Naive thymus-derived CD8-positive, alpha-beta T cell (primary cell): Measurements from ENCODE around the gene E2F1. TPM values are rescaled to one million over a fixed set of nuclear protein-coding genes. Genes with fewer than 3 reads are reported as not detected.

ENCODE experiments used
- ATAC-seq, 2 donors: fragments of 150-1000 bp; cut with Tn5 transposase in 1 of 2; sonication (Bioruptor Pico), chemical (Tn5 transposase) in 1 of 2; 1 replicate in 1 of 2; 2 replicates in 1 of 2; pipeline ENCODE4 v1.10.0; 2021; ENCODE audit warnings: mild to moderate bottlenecking in 2 of 2, moderate library complexity in 2 of 2
- POLR2A ChIA-PET: fragments of 350-600 bp; sonication (Branson Sonifier 250); formaldehyde crosslinking; loops from one replicate; lab custom pipeline; 2021; ENCODE audit warnings: antibody characterized with exemption; lab: Charles Lee
- DNase-seq, 10 donors: peaks; one replicate each; pipeline versions ENCODE4 v3.0.0 to v3.0.0-alpha.2; 2020 to 2022
- H3K27ac Mint-ChIP-seq, 10 donors: one replicate each; pipeline ENCODE4 v1.8.0; 2020 to 2022; ENCODE audit warnings: mild to moderate bottlenecking in 10 of 10, mixed read lengths in 10 of 10, moderate library complexity in 4 of 10, inconsistent platforms in 1 of 10
- H3K27me3 Mint-ChIP-seq, 5 donors: one replicate each; pipeline ENCODE4 v1.8.0; 2021 to 2022; ENCODE audit warnings: mixed read lengths in 5 of 5
- H3K36me3 Mint-ChIP-seq, 3 donors: one replicate each; pipeline ENCODE4 v1.8.0; 2020 to 2022; ENCODE audit warnings: mixed read lengths in 3 of 3, mild to moderate bottlenecking in 2 of 3, inconsistent platforms in 1 of 3
- H3K4me1 Mint-ChIP-seq, 4 donors: one replicate each; pipeline ENCODE4 v1.8.0; 2021 to 2022; ENCODE audit warnings: mixed read lengths in 4 of 4
- H3K4me3 Mint-ChIP-seq, 10 donors: one replicate each; pipeline ENCODE4 v1.8.0; 2020 to 2022; ENCODE audit warnings: mild to moderate bottlenecking in 10 of 10, mixed read lengths in 10 of 10, moderate library complexity in 6 of 10, inconsistent platforms in 1 of 10
- H3K9me3 Mint-ChIP-seq, 9 donors: one replicate each; pipeline ENCODE4 v1.8.0; 2020 to 2022; ENCODE audit warnings: mixed read lengths in 9 of 9, mild to moderate bottlenecking in 3 of 9, inconsistent platforms in 1 of 9, moderate library complexity in 1 of 9
- polyA plus RNA-seq, 3 donors: library from polyadenylated mRNA; unstranded; fragments of 300-500 nt; fragmentation: Illumina TruSeq; gene quantifications; one replicate each; pipeline ENCODE4 v1.2.3, GENCODE V29; 2021
- total RNA-seq, 8 experiments: library from RNA in 2 of 8; stranded (reverse) in 2 of 8; gene quantifications; one replicate each; pipeline ENCODE4 v1.2.3 and lab custom pipeline; 2021 to 2026

E2F1 gene
- total and polyA plus RNA-seq, 5 experiments from 2014 or later = 0.19 to 1.4 (median 0.49) TPM

DNA sequence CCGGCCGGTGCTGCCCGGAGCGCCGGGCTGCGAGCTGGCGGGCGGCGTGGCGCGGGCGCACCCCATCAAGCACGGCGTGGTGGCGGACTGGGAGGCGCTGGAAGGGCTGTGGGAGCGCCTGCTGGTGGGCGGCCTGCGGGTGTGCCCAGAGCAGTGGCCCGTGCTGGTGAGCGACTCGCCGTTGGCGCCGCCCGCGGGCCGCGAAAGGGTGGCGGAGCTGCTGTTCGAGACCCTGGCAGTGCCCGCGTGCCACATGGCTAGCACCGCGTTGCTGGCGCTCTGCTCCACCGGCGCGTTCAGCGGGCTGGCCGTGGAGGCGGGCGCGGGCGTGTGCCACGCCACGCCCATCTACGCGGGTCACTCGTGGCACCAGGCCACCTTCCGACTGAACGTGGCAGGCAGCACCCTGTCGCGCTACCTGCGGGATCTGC is 18.9 kb downstream of the E2F1 start:
- ATAC-seq (peak; percentile 18 to 31), DNase-seq (peak in 6 of 10 donors; percentile 13 to 44 (median 37))
- peaks cover 0 to 2% (median 0%) of the 10 kb centered on the region in 3 donors for H3K36me3 Mint-ChIP-seq
- POLR2A ChIA-PET = interaction anchor here (0.6 to 3.3 kb wide), 22 partner anchors 12 to 326 kb away, joined by 3 to 21 read pairs (median 6); partner anchors contain the start of genes CBFA2T2, E2F1, PXMP4 and RALY
- peak overlapping the region in 6 of 10 donors; percentile 32 to 83 (median 74) for H3K27ac Mint-ChIP-seq
- peaks cover 17 to 47% (median 34%) of the 10 kb centered on the region in 4 donors for H3K4me1 Mint-ChIP-seq
- H3K27me3 Mint-ChIP-seq = no peaks in the 10 kb centered on the region
- no peaks in the 10 kb centered on the region for H3K9me3 Mint-ChIP-seq
- H3K4me3 Mint-ChIP-seq = peak overlapping the region; percentile 70 to 98 (median 78)

DNA sequence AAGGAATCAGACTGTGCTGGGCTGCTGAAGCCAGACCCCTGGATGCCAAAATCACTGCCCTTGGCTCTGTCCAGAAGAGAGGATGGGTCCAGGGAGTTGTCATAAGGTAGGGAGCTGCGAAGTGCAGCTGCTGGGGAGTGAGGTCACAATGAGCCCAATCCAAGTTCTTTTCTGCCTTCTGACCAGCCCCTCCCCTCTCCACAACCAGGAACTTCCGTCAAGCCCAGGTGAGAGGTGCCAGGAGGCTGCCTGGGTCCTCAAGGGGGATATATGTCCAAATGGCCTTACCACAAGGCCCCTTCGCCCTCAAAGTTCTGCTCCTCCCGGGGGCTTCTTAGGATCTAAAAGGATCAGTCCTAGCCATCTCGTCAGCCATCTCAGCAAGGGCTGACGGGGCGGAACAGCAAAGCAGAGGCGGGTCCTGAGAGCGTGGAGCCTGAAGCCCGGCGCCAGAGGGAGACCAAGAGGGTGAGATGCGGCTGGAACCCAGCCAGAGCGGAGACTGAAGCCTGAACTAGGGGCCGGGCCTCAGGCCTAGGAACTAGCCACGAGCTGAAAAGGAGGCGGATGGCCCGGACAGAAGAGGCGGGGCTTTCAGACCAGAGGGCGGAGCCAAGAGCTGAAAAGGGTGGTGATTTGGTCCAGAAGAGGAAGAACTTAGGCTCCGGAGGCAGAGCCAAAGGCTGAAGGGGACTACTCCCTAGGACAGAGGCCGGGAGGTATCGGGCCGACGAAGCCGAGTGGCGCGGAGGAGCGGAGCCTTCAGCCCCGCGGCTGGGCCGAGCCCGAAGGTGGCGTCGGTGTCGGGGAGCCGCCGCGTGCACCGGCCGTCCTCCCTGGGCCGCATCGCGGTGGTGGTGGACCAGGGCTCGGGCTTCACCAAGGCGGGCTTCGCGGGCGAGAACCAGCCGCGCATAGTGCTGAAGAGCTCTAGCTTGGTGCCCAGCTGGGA is 19.6 kb downstream of the E2F1 start, which contains the start of gene ACTL10:
ACTL10 (plus strand) TSS at position 651 of the 952 bp plus-strand sequence. CDS start 555 bp downstream, outside the sequence.
- Mint-ChIP-seq H3K36me3 (no peaks in the 10 kb centered on the region), H3K27ac (peak within 1 kb of the TSS; percentile 86 to 97 (median 94)), H3K4me3 (peak within 1 kb of the TSS; percentile 90 to 99 (median 96)), H3K4me1 (peaks cover 17 to 44% (median 32%) of the 10 kb centered on the region in 4 donors), H3K9me3 (no peaks in the 10 kb centered on the region), H3K27me3 (no peaks in the 10 kb centered on the region)
- POLR2A ChIA-PET = interaction anchor here (0.6 to 3.3 kb wide), 17 partner anchors 13 to 327 kb away, joined by 3 to 21 read pairs (median 6); partner anchors contain the start of genes CBFA2T2, E2F1, PXMP4 and RALY
- ATAC-seq = peak; percentile 39 to 51
- peak; percentile 47 to 84 (median 60) for DNase-seq

DNA sequence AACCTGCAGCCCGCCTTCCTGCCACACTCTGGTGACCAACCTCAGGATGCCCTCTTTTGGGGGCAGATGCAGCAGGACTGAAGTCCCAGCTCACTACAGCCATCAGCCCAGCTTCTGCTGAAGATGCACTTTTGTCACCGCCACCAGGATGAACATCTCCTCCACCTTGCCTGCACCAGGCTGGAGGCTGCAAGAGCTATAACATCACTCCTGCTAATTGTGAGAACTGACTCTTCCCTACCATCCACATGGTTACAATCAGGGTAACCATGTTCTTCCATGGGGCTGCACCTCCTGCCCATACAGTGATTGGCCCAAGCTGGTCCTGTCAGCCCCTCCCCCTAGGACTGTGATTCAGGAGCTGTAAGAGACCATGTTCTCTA is 21.4 kb downstream of the E2F1 start:
- H3K27ac Mint-ChIP-seq = peak overlapping the region; percentile 82 to 97 (median 94)
- H3K4me3 Mint-ChIP-seq = peak overlapping the region; percentile 69 to 92 (median 85)
- H3K27me3 Mint-ChIP-seq = no peaks in the 10 kb centered on the region
- H3K9me3 Mint-ChIP-seq = no peaks in the 10 kb centered on the region
- H3K4me1 Mint-ChIP-seq = peaks cover 15 to 44% (median 32%) of the 10 kb centered on the region in 4 donors
- POLR2A ChIA-PET = interaction anchor here (0.5 to 3.7 kb wide), 12 partner anchors 9 to 233 kb away, joined by 3 to 21 read pairs (median 6); partner anchors contain the start of genes CBFA2T2, NECAB3, PXMP4 and ZNF341
- DNase-seq = no peak
- ATAC-seq = no peak
- H3K36me3 Mint-ChIP-seq = peaks cover 0 to 2% (median 0%) of the 10 kb centered on the region in 3 donors

DNA sequence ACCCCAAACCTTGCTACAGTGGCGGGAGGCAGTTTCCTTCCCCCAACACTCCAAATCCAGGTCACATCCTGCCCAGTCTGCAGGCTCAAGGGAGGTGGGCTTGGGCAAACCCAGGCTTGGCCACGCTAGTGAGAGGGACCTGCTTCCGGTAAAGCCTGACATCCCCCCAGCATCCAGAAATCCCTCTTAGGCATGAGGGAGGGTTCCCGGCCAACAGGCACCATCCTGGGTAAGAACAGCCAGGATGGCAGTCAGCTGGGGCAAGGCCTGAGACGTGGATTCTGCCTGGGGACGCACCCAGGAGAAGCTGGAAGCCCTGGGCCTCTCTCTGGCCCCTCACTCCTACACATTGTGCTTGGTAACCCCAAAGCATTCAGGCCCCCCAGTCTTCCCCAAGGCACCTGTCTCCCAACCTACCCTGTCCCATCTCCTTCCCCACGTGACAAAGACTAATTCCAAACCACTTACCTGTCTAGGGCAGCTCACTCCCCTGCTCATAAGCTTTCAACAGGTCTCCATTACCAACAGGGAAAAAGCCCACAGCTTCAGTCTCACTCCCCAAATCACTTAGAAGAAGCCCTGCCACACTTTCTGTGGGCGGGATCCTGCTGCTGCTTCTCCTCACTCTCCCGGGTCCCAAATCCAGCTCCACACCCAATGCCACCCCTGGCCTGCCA is 22.0 kb downstream of the E2F1 start:
- POLR2A ChIA-PET = interaction anchor here (0.5 to 3.7 kb wide), 17 partner anchors 9 to 448 kb away, joined by 3 to 21 read pairs (median 5); partner anchors contain the start of genes CBFA2T2, CHMP4B, EIF2S2 and NECAB3
- H3K9me3 Mint-ChIP-seq = no peaks in the 10 kb centered on the region
- ATAC-seq (no peak), DNase-seq (no peak)
- peaks cover 15 to 44% (median 32%) of the 10 kb centered on the region in 4 donors for H3K4me1 Mint-ChIP-seq
- H3K27ac Mint-ChIP-seq = peak overlapping the region; percentile 82 to 97 (median 94)
- H3K36me3 Mint-ChIP-seq = peaks cover 0 to 2% (median 0%) of the 10 kb centered on the region in 3 donors
- H3K27me3 Mint-ChIP-seq = no peaks in the 10 kb centered on the region
- H3K4me3 Mint-ChIP-seq = peak overlapping the region; percentile 69 to 92 (median 85)

DNA sequence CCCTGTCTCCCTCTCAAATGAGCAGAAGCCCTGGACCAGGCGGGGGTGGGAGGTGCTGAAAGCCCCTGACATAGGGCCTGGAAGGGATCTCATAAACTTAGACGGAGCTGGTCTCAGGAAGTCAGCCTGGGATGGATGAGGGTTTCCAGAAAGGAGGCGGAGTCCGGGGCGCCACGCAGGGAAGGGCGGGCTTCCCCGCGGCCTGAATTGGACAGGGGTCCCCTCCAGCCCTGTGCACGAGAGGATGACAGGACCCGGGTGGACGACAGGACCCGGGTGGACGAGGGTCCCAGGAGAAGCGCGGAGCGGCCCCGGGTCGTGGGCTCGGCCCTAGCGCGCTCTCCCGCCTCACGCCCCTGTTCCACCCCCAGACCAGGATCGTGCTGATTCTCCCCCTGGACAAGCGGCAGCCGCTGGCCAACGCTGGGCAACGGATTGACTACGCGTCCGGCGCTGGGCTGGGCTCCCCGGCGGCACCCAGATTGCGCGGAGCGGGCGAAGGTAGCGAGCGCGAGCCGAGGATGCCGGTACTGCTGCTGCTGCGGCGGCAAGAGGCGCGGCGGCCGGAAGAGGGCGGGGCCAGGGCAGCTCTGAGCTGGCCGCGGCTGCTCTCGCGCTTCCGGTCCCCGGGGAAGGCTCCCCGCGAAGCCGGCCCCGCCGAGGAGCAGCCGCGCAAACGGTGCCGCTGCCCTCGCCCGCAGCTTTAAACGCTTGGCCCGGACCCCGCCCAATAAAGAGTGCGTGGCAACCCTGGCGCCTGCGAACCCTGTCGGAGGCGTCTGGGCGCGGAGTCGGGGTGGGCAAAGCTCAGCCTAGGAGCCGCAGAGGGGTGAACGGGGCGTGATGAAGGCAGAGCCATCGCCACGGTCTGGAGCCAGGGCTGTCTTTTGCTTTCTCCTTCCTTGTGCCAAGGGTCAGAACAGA is 22.8 kb downstream of the E2F1 start:
- Mint-ChIP-seq H3K9me3 (no peaks in the 10 kb centered on the region), H3K4me1 (peaks cover 15 to 38% (median 31%) of the 10 kb centered on the region in 4 donors), H3K36me3 (peaks cover 0 to 2% (median 0%) of the 10 kb centered on the region in 3 donors), H3K27me3 (no peaks in the 10 kb centered on the region), H3K27ac (peak overlapping the region; percentile 87 to 97 (median 94)), H3K4me3 (peak overlapping the region; percentile 69 to 92 (median 86))
- ATAC-seq = peak; percentile 68 to 73
- POLR2A ChIA-PET = interaction anchor here (0.6 to 3.7 kb wide), 20 partner anchors 10 to 449 kb away, joined by 3 to 21 read pairs (median 6); partner anchors contain the start of genes CBFA2T2, CHMP4B, EIF2S2 and NECAB3
- DNase-seq = peak; percentile 68 to 88 (median 79)

DNA sequence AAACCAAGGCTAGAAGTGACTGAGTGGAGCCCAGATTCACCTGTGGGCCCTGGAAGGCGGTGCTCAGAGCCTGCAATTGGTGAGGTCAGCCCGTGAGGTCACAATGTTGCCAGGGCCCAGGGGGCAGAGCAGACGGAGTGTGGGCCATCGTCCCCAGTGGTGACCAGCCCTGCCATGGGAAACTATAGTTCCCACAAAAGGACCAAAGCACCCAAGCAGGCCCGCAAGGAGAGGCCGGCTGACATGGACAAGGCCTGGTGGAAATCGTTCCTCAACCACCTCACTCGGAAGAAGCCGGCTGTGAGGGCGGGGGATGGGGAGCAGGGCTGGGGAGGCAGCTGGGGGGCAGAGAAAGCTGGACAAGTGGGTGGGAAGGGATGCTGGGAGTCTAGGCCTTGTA is 24.0 kb downstream of the E2F1 start, which contains the start of gene C20orf144:
C20orf144 (plus strand) TSS at position 156 of the 400 bp plus-strand sequence; CDS start at position 175, 19 bp downstream.
- DNase-seq (peak in 1 of 10 donors; percentile 54), ATAC-seq (no peak)
- no peaks in the 10 kb centered on the region for H3K27me3 Mint-ChIP-seq
- H3K36me3 Mint-ChIP-seq = peaks cover 0 to 2% (median 0%) of the 10 kb centered on the region in 3 donors
- H3K4me3 Mint-ChIP-seq = peak within 1 kb of the TSS; percentile 69 to 92 (median 84)
- H3K27ac Mint-ChIP-seq = peak within 1 kb of the TSS; percentile 87 to 95 (median 90)
- peaks cover 15 to 35% (median 29%) of the 10 kb centered on the region in 4 donors for H3K4me1 Mint-ChIP-seq
- POLR2A ChIA-PET = interaction anchor here (1.2 to 3.7 kb wide), 3 partner anchors 18 to 172 kb away, joined by 4 to 21 read pairs (median 20); partner anchors contain the start of genes CBFA2T2 and ZNF341
- H3K9me3 Mint-ChIP-seq = no peaks in the 10 kb centered on the region

DNA sequence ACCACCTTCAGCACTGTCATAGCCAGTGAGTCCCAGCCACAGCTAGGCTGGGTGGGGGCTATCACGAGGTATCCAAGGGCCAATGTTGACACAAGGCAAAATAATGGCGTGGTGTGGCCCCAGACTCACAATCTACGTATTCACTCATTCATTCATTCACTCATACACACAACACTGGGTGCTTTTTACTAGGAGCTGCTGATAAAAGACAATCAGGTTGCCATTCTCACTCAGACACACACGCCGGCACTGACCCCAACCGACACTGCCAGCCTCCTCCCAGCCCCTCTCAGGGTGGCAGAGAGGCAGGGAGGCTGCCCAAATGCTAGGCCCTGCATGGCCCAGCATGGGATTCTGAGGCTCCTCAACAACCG is 25.5 kb downstream of the E2F1 start:
- Mint-ChIP-seq H3K36me3 (peaks cover 0 to 2% (median 0%) of the 10 kb centered on the region in 3 donors), H3K9me3 (no peaks in the 10 kb centered on the region), H3K27ac (no peak overlapping the region), H3K27me3 (no peaks in the 10 kb centered on the region), H3K4me3 (no peak overlapping the region), H3K4me1 (peaks cover 11 to 27% (median 20%) of the 10 kb centered on the region in 4 donors)
- ATAC-seq (no peak), DNase-seq (peak in 1 of 10 donors; percentile 43)
- POLR2A ChIA-PET = interaction anchor here (0.6 to 0.9 kb wide), 3 partner anchors 29 to 171 kb away, joined by 3 to 4 read pairs (median 3); partner anchors contain the start of gene CBFA2T2

DNA sequence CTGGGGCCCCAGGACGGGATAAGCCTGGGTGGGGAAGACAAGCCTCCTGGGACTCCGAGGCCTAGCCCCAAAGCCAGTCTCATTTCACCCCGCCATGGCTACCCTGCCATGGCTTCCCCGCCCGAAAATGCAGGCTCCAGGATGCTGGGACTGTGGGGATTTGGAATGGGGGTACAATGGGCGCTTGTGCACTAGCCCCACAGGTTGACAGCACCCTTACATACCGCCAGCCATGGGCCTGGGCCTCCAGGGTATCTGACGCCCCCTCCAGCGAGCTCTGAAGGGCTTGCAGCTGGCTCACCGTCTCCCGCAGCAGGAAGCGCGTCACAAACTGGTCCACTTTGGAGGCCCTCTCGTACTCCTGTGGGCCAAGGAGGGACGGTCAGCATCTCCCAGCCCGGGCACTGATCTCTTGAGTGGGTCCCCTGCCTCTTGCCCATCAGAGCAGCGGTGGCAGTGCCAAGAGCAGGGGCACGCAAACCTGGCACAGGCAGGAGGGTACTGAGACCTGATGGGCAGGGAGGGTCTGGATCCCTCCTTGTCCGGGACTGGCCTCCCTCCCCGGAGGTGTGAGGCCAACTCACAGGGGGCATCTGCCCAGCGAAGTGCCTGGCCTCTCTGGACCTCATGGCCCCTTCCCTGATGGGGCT is 26.0 kb downstream of the E2F1 start:
- POLR2A ChIA-PET = interaction anchor here (0.6 kb wide), 2 partner anchors 30 to 111 kb away, joined by 3 to 4 read pairs; no protein-coding TSS in a partner anchor
- Mint-ChIP-seq H3K4me3 (no peak overlapping the region), H3K9me3 (no peaks in the 10 kb centered on the region), H3K4me1 (peaks cover 11 to 22% (median 17%) of the 10 kb centered on the region in 4 donors), H3K36me3 (peaks cover 0 to 2% (median 0%) of the 10 kb centered on the region in 3 donors), H3K27ac (peak overlapping the region in 1 of 10 donors; percentile 15), H3K27me3 (no peaks in the 10 kb centered on the region)
- DNase-seq = peak in 1 of 10 donors; percentile 59
- ATAC-seq = no peak

DNA sequence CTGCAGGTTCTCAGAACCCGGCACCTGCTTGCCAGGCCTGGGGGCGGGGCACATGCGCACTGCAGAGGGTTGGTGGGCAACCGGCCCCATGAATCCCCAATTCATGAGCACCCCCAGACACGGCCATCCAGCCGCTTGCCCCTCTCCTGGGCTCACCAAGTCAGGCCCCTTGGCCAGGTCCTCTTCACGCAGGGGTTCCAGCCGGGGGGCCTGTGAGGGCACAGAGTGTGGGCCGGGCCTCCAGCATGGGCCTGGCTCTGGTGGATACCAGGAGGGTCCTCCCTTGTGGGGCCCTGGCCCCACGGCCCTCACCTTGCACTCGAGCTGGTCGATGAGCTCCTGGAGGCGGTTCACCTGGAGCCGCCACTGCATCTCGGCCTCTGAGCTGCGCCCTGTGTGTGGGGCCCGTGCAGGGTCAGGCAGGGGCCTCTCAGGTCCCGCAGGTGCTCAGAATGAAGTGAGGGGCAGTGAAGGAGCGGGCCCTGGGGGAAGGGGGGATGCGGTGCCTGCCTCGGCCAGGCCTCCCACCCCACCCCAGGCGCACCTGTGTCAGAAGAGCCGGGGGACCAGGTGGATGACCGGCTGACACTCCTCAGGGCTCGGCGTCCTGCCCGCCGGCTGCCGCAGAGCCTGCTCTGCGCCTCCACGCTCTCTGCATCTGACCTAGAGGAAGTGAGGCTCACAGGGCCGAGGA is 26.7 kb downstream of the E2F1 start:
- H3K4me1 Mint-ChIP-seq = peaks cover 5 to 15% (median 10%) of the 10 kb centered on the region in 4 donors
- POLR2A ChIA-PET = no interaction called here
- no peak overlapping the region for H3K27ac Mint-ChIP-seq
- H3K27me3 Mint-ChIP-seq = no peaks in the 10 kb centered on the region
- no peak overlapping the region for H3K4me3 Mint-ChIP-seq
- H3K36me3 Mint-ChIP-seq = peaks cover 0 to 2% (median 0%) of the 10 kb centered on the region in 3 donors
- ATAC-seq (no peak), DNase-seq (peak in 1 of 10 donors; percentile 45)
- no peaks in the 10 kb centered on the region for H3K9me3 Mint-ChIP-seq

DNA sequence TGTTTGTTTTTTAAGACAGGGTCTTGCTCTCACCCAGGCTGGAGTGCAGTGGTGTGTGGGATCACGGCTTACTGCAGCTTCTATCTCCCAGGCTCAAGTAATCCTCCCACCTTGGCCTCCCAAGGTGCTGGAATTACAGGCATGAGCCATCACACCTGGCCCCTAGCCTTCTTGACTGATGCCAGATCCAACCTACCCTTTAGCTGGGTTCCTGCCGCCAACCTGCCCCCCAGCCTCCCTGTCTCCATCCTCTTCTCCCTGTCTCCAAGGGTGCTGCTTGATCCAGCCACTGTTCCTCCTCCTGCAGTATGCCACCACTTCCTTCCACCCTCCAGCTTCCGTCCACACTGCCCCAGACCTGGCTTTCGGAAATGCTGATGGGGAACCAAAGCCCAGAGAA is 27.3 kb downstream of the E2F1 start:
- POLR2A ChIA-PET = no interaction called here
- DNase-seq (peak in 1 of 10 donors; percentile 37), ATAC-seq (no peak)
- Mint-ChIP-seq H3K4me3 (no peak overlapping the region), H3K36me3 (peaks cover 0 to 2% (median 0%) of the 10 kb centered on the region in 3 donors), H3K9me3 (no peaks in the 10 kb centered on the region), H3K27ac (no peak overlapping the region), H3K27me3 (no peaks in the 10 kb centered on the region), H3K4me1 (peaks cover 2 to 11% (median 6%) of the 10 kb centered on the region in 4 donors)
